HTR-8/SVneo (cell line): ENCODE measurements around the gene NAT16.

Experiments used
- DNase-seq: peaks from one replicate; pipeline ENCODE4 v3.0.0; 2011; ENCODE audit warnings: low spot score, mixed read lengths; ENCODE audit not compliant: insufficient read length
- FAIRE-seq: peaks from 2 replicates; lab custom pipeline; 2011; peaks lifted over from hg19 to GRCh38; lab: Jason Lieb, UNC

Gene NAT16

DNA sequence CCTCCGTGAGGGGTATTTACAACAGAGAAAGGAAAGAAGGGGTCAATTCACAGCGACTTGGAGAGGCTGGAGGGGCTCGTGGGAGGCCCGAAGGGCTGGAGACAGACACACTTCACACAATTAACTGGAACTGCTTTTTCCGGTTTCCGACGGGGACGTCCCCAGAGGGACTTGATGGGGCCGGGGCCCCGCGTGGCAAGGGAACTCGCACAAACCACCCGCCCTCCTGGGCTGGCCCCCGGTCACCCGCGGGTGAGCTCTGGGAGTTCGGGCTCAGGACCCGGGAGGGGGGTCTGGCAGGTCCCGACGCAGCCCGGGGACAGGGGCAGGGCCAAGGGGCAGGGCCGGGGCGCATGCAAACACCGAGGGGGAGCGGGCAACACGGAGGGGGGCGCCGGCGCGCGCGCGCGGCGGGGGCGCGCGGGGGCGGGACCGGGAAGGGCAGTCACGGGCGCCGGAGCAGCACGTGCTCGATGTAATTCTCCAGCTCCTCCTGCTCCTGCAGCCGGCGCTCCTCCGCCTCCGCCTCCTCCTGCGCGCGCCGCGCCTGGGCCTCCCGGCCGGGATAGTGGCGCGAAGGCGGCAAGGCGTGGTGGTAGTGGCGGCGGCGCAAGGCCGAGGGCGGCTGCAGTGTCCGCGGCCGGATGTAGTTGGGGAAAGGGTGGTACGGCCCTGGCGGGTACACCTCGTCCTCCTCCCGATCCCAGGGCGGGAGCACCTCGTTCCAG lies 17.4 kb downstream of the NAT16 start:
- FAIRE-seq, result peak; percentile 33

DNA sequence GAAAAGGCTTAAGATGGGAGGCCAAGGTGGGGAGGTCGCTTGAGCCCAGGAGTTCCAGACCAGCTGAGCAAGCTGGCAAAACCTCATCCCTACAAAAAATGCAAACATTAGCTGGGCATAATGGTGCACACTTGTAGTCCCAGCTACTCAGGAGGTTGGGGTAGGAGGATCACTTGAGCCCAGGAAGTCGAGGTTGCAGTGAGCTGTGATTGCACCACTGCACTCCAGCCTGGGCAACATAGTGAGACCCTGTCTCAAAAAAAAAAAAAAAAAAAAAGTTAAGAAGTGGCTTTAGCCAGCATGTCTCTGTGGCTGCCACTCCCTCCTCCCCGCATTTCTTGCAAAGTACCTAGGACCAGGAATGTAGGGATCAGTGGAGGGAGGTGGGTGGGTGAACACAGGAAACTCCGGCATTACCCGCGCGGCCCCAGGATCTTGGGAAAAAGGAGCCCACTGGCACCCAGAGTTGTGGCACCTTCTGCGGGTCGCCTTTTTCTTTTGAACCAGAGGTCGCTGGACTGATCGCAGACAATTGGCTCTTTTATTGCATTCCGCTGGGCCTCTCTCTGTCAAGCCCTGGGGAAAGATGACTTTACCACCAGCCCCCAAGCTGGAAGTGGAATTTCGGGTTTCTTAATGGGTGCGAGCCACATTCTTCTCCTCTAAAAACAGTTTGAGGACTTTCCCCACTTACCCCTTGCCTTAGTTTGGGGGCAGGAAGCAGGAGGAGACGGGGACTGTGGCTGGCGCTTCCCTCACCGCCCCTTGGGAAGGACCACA lies 18.2 kb downstream of the NAT16 start:
- no peak for DNase-seq
- no peak for FAIRE-seq

More for the DNA sequence above, 17.4 kb downstream of the NAT16 start:
- DNase-seq, result no peak

DNA sequence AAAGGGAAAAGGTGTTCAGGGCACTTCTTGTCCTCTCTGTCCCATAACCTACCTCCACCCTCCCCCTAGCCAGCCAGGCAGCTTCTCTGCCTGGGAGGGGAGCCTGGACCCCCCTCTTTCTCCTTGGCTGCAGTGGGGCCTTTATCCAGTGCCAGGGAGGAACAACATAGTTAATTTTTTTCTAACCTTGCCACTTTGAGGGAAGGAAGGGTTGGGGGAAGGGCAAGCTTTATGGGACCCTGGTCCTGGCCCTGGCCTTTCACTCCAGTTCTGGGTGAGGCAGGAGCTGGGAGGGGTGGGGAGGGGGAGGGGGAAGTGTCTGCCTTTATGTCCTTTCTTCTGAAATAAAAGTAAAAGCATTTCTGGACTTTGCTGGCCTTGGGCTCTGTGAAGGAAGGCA lies 19.2 kb downstream of the NAT16 start:
- no peak for FAIRE-seq
- no peak for DNase-seq

- peak; percentile 48 for FAIRE-seq
Measured at GRCh38 chr7:101159696-101160674, 20.1 kb downstream of the NAT16 start.

DNA sequence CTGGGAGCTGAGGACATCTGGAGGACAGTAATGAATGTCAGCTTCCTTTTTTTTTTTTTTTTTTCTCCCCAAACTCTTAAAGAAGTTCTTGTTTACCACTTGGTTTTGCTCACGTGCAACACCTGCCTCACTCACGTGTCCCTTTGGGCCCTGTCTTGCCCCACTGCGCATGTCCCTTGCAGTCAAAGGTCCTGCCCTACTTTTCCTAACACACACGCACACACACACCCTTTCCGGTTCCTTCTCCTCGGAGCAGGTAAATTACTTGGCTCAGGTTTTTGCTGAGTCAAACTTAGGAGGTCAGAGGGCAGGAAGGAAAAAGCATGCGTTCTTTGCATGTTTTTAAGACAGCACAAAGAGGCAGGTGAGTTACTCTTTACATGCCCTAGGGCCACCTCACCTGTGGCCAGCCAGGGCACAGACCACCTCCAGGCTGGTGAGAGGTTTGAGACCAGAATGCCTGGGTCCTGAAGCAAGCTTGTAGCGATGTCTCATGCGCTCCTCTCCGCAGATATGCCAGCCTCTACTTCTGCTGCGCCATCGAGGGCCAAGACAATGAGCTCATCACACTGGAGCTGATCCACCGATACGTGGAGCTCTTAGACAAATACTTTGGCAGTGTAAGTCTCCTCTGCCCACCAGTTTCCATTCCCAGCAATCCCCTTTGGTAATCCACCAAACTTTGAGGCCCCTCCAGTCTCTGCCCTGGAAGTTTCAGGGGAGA lies 23.1 kb downstream of the NAT16 start:
- DNase-seq (no peak), FAIRE-seq (no peak)

More at GRCh38 chr7:101159696-101160674, 20.1 kb downstream of the NAT16 start:
- no peak for DNase-seq

GRCh38 chr7:101156277-101156676 lies 23.8 kb downstream of the NAT16 start:
- DNase-seq (no peak), FAIRE-seq (no peak)

- DNase-seq, result no peak
- FAIRE-seq, result no peak
Measured at GRCh38 chr7:101155303-101155702, 24.8 kb downstream of the NAT16 start.

DNA sequence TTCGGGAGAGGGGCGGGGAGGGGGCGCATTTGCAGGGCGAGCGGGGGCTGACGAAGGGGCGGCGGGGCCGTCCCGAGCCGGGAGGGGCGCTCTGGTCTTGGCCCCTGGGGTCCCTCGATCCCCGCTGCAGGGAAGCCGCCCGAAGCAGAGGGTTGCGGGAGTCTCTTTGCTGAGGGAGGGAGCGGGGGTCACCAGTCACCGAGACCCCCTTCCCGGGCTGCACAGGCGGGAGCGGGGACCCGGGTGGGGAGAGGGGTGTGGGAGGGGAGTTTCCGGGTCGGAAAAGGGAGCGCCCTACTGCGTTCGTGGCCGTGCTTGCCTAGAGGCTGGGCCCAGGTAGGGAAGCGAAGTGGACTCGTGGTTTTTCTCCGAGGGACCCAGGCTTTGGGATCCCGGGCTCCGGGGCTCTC lies 25.4 kb downstream of the NAT16 start:
- no peak for FAIRE-seq
- DNase-seq, result no peak

GRCh38 chr7:101153969-101154692 lies 26.0 kb downstream of the NAT16 start, which contains the start of gene AP1S1:
Gene AP1S1 (plus strand): TSS chr7:101154476. CDS start chr7:101154515, 39 bp downstream.
- peak; percentile 85 for DNase-seq
- no peak for FAIRE-seq

GRCh38 chr7:101151908-101152651 lies 28.0 kb downstream of the NAT16 start:
- DNase-seq, result no peak
- no peak for FAIRE-seq

- FAIRE-seq (no peak), DNase-seq (no peak)
Measured at GRCh38 chr7:101140746-101141382, 39.2 kb downstream of the NAT16 start.

GRCh38 chr7:101140339-101140699 lies 39.8 kb downstream of the NAT16 start:
- no peak for FAIRE-seq
- no peak for DNase-seq

DNA sequence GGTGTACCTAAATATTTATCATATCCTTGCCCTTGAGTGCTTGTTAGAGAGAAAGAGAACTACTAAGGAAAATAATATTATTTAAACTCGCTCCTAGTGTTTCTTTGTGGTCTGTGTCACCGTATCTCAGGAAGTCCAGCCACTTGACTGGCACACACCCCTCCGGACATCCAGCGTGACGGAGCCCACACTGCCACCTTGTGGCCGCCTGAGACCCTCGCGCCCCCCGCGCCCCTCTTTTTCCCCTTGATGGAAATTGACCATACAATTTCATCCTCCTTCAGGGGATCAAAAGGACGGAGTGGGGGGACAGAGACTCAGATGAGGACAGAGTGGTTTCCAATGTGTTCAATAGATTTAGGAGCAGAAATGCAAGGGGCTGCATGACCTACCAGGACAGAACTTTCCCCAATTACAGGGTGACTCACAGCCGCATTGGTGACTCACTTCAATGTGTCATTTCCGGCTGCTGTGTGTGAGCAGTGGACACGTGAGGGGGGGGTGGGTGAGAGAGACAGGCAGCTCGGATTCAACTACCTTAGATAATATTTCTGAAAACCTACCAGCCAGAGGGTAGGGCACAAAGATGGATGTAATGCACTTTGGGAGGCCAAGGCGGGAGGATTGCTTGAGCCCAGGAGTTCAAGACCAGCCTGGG lies 41.8 kb downstream of the NAT16 start:
- DNase-seq, result peak; percentile 80
- peak; percentile 49 for FAIRE-seq

GRCh38 chr7:101137651-101138212 lies 42.4 kb downstream of the NAT16 start:
- DNase-seq (no peak), FAIRE-seq (no peak)

DNA sequence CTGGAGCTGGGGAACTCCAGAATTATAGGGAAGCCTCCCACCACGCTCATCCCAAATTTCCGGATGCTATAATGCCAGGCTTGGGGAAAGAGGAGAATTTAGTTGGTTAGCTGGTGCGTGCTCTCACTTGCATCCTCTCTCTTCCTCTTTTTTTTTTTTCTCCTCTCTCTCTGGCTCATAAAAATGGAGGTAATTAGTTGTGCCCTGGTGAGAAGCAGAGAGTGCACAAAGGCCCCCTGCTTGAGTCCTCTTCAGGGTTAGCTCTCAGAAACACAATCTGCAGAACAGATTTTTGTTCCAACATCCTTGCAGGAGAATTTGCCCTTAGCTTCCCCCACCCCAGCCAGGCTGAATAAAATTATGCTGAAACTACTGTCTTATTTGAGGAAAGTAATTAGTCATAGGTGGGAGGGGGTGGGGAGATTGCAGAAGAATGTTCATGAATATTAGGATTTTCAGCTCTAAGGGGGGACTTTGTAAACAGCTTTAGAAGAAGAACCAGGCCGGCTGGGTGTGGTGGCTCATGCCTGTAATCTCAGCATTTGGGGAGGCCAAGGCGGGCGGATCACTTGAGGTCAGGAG lies 45.6 kb downstream of the NAT16 start:
- DNase-seq (no peak), FAIRE-seq (no peak)

DNA sequence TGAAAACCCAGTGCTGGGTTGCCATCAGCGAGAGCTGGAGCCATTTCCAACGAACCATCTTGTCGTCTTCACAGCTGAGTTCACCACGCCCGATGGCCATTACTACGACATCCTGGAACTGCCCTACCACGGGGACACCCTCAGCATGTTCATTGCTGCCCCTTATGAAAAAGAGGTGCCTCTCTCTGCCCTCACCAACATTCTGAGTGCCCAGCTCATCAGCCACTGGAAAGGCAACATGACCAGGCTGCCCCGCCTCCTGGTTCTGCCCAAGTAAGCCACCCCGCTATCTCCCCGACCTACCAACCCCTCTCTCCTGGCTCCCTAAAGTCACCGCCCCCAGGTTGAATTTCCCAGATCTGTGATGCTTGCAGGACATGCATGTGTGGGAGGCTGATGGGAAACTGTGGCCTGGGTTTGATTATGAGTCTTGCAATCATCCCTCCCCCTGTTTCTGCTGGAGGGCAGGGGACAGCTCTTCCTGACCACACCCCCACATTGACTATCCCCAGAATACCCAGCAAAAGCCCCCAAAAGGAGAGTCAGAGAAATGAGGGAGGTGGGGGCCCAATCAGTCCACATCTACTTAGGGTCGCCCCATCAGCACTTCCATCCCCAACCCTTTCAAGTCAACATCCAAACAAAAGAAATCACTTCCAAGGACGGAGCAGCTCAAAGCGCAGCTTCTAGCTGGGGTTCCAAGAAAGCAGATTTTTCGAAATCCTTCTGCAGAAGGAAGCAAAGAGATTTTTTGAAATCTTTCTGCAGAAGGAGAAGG lies 46.3 kb downstream of the NAT16 start:
- no peak for FAIRE-seq
- no peak for DNase-seq
